Trophoblast cell (in vitro differentiated cells and primary cell): ENCODE measurements around the gene WEE2.

ENCODE experiments used
- DNase-seq, 2 donors: peaks; one replicate each; pipeline ENCODE4 v3.0.0-alpha.2; 2016
- H2AFZ ChIP-seq: 2 replicates; pipeline ENCODE4 v1.6.1; 2013; ENCODE audit warnings: low read length, moderate library complexity, mild to moderate bottlenecking; ENCODE audit not compliant: insufficient read depth, poor library complexity
- H2AK5ac ChIP-seq: 2 replicates; pipeline ENCODE4 v1.6.1; 2013; ENCODE audit warnings: mild to moderate bottlenecking, low read length
- H2BK120ac ChIP-seq: 2 replicates; pipeline ENCODE4 v1.6.1; 2013; ENCODE audit warnings: low read length, mild to moderate bottlenecking, moderate library complexity; ENCODE audit not compliant: insufficient read depth, poor library complexity
- H2BK12ac ChIP-seq: 2 replicates; pipeline ENCODE4 v1.6.1; 2013; ENCODE audit warnings: mild to moderate bottlenecking, low read length, moderate library complexity
- H2BK5ac ChIP-seq: 2 replicates; pipeline ENCODE4 v1.6.1; 2013; ENCODE audit warnings: low read length, low read depth, moderate library complexity, mild to moderate bottlenecking; ENCODE audit not compliant: poor library complexity
- H3K14ac ChIP-seq: 2 replicates; pipeline ENCODE4 v1.6.1; 2013; ENCODE audit warnings: mild to moderate bottlenecking, low read length
- H3K18ac ChIP-seq: 2 replicates; pipeline ENCODE4 v1.6.1; 2013; ENCODE audit warnings: mild to moderate bottlenecking, low read length
- H3K23ac ChIP-seq: 2 replicates; pipeline ENCODE4 v1.6.1; 2013; ENCODE audit warnings: low read length
- H3K27ac ChIP-seq: 2 replicates; pipeline ENCODE4 v1.5.1; 2013; ENCODE audit warnings: low read depth, mild to moderate bottlenecking, inconsistent platforms, low read length, moderate library complexity
- H3K27me3 ChIP-seq: 2 replicates; pipeline ENCODE4 v1.6.1; 2013; ENCODE audit warnings: inconsistent platforms, mild to moderate bottlenecking, low read length, moderate library complexity; ENCODE audit not compliant: insufficient read depth
- H3K36me3 ChIP-seq, 2 experiments: 1 replicate in 1 of 2; 2 replicates in 1 of 2; pipeline ENCODE4 v1.6.1; 2013; ENCODE audit warnings: low read length in 2 of 2, mild to moderate bottlenecking in 2 of 2, moderate library complexity in 1 of 2; ENCODE audit not compliant: insufficient read depth in 2 of 2, control insufficient read depth in 1 of 2
- H3K4ac ChIP-seq: 2 replicates; pipeline ENCODE4 v1.6.1; 2013; ENCODE audit warnings: low read depth, mild to moderate bottlenecking, low read length, moderate library complexity
- H3K4me1 ChIP-seq, 2 experiments: 1 replicate in 1 of 2; 2 replicates in 1 of 2; pipeline ENCODE4 v1.6.1; 2013; ENCODE audit warnings: low read length in 2 of 2, mild to moderate bottlenecking in 2 of 2, moderate library complexity in 1 of 2; ENCODE audit not compliant: insufficient read depth in 2 of 2, control insufficient read depth in 1 of 2
- H3K4me2 ChIP-seq: 2 replicates; pipeline ENCODE4 v1.6.1; 2013; ENCODE audit warnings: inconsistent platforms, mild to moderate bottlenecking, low read length, moderate library complexity
- H3K4me3 ChIP-seq: 2 replicates; pipeline ENCODE4 v1.5.1; 2013; ENCODE audit warnings: mild to moderate bottlenecking, low read depth, low read length, inconsistent platforms
- H3K79me1 ChIP-seq: one replicate; pipeline ENCODE4 v1.6.1; 2013; ENCODE audit warnings: low read length
- H3K79me2 ChIP-seq: 2 replicates; pipeline ENCODE4 v1.6.1; 2013; ENCODE audit warnings: low read length, mild to moderate bottlenecking; ENCODE audit not compliant: control insufficient read depth, insufficient read depth, poor library complexity
- H3K9ac ChIP-seq: 2 replicates; pipeline ENCODE4 v1.6.1; 2013; ENCODE audit warnings: mild to moderate bottlenecking, low read length
- H3K9me3 ChIP-seq: 2 replicates; pipeline ENCODE4 v1.6.1; 2013; ENCODE audit warnings: low read depth, mild to moderate bottlenecking, control low read depth, inconsistent platforms, low read length; ENCODE audit not compliant: insufficient read depth
- H4K12ac ChIP-seq: 2 replicates; pipeline ENCODE4 v1.6.1; 2013; ENCODE audit warnings: low read depth, mild to moderate bottlenecking, low read length, moderate library complexity
- H4K8ac ChIP-seq: 2 replicates; pipeline ENCODE4 v1.6.1; 2013; ENCODE audit warnings: low read depth, mild to moderate bottlenecking, low read length, moderate library complexity
- H4K91ac ChIP-seq: one replicate; pipeline ENCODE4 v1.6.1; 2013; ENCODE audit warnings: low read depth, mild to moderate bottlenecking, low read length, moderate library complexity
- WGBS: extraction: QIAGEN DNeasy Blood & Tissue Kit; methylation state at CpG from one replicate; pipeline ENCODE4 v1.1.7; 2013; ENCODE audit warnings: missing lambda C conversion rate; ENCODE audit not compliant: insufficient read length, insufficient coverage; ENCODE audit errors: extremely low coverage; 5-methylcytosine and 5-hydroxymethylcytosine counted together

The WEE2 gene

GRCh38 chr7:141675436-141676215, 32.5 kb upstream of the WEE2 start:
- Histone ChIP-seq H2AFZ (no peak overlapping the region), H3K9me3 (peaks cover 2% of the 10 kb centered on the region), H3K4ac (peak overlapping the region; percentile 13), H4K12ac (no peak overlapping the region), H2AK5ac (no peak overlapping the region), H3K79me1 (peaks cover 9% of the 10 kb centered on the region), H3K27me3 (no peaks in the 10 kb centered on the region), H3K9ac (no peak overlapping the region), H2BK12ac (peak overlapping the region; percentile 44), H3K23ac (no peak overlapping the region), H3K4me1 (peaks cover 6 to 10% of the 10 kb centered on the region in 2 experiments), H2BK5ac (peak overlapping the region; percentile 75), H3K4me2 (no peak overlapping the region), H3K36me3 (peaks cover 3 to 11% of the 10 kb centered on the region in 2 experiments), H4K91ac (peak overlapping the region; percentile 93), H2BK120ac (peak overlapping the region; percentile 96), H3K14ac (no peak overlapping the region), H3K4me3 (no peak overlapping the region), H4K8ac (no peak overlapping the region), H3K27ac (peak overlapping the region; percentile 94), H3K79me2 (peaks cover 2% of the 10 kb centered on the region), H3K18ac (no peak overlapping the region)
- no peak for DNase-seq
- no CpG with 5 or more reads among the region's 6 CpGs for WGBS

DNA sequence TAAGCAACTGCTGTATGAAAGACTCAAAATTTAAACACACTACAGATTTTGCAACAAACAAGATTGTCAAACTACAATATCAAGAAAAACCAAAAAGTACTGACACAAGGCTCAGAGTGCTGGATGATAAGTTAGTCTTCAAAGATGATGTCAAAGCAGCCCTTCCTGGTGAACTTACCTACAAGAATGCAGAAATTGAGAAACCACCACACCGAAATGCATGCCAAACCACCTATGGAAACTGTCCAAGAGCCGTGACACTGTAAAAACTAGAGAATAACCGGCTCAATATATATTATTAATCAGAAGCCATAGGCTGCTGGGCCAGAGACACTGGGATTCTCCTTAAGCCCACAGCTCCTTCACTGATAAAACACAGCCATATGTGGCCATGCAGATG, 31.5 kb upstream of the WEE2 start:
- Histone ChIP-seq H3K79me2 (peaks cover 2% of the 10 kb centered on the region), H3K79me1 (peaks cover 9% of the 10 kb centered on the region), H3K9me3 (peaks cover 2% of the 10 kb centered on the region), H2BK120ac (no peak overlapping the region), H3K27ac (no peak overlapping the region), H4K91ac (no peak overlapping the region), H3K4me1 (peaks cover 6 to 10% of the 10 kb centered on the region in 2 experiments), H4K12ac (no peak overlapping the region), H2AFZ (no peak overlapping the region), H3K9ac (no peak overlapping the region), H3K27me3 (no peaks in the 10 kb centered on the region), H3K4ac (no peak overlapping the region), H3K4me2 (no peak overlapping the region), H3K4me3 (no peak overlapping the region), H2BK12ac (no peak overlapping the region), H3K36me3 (peaks cover 3 to 10% of the 10 kb centered on the region in 2 experiments), H3K18ac (no peak overlapping the region), H3K14ac (no peak overlapping the region), H4K8ac (no peak overlapping the region), H2BK5ac (no peak overlapping the region), H2AK5ac (no peak overlapping the region), H3K23ac (no peak overlapping the region)
- DNase-seq: no peak
- no CpG with 5 or more reads among the region's 3 CpGs for WGBS

DNA sequence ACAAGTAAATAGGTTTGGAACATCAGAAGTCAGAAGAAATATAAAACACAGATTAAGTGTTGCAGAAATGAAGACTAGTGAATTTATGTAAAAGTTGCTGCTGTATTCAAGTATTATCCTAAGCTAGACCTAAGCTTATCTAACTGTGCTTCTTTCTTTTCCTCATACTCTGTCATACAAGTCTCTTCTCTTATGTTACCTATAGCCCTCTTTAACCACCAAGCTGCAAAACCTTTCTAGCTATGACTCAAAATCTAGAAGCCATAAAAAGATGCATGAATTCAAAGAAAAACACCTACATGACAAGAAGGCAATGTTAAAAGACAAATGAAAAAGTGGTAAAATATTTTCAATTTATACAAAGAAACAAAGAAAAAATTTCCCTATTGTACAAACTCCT, 29.1 kb upstream of the WEE2 start:
- Histone ChIP-seq H3K4me1 (peaks cover 5 to 6% of the 10 kb centered on the region in 2 experiments), H2BK5ac (no peak overlapping the region), H3K14ac (no peak overlapping the region), H3K4me2 (no peak overlapping the region), H3K27me3 (no peaks in the 10 kb centered on the region), H2BK120ac (no peak overlapping the region), H3K79me2 (peaks cover 2% of the 10 kb centered on the region), H4K12ac (no peak overlapping the region), H3K36me3 (peaks cover 2 to 7% of the 10 kb centered on the region in 2 experiments), H4K91ac (no peak overlapping the region), H3K79me1 (peaks cover 6% of the 10 kb centered on the region), H2AK5ac (no peak overlapping the region), H3K9ac (no peak overlapping the region), H3K4ac (no peak overlapping the region), H2BK12ac (no peak overlapping the region), H2AFZ (no peak overlapping the region), H3K27ac (no peak overlapping the region), H3K18ac (no peak overlapping the region), H3K4me3 (no peak overlapping the region), H3K9me3 (no peaks in the 10 kb centered on the region), H3K23ac (no peak overlapping the region), H4K8ac (no peak overlapping the region)
- DNase-seq: no peak

DNA sequence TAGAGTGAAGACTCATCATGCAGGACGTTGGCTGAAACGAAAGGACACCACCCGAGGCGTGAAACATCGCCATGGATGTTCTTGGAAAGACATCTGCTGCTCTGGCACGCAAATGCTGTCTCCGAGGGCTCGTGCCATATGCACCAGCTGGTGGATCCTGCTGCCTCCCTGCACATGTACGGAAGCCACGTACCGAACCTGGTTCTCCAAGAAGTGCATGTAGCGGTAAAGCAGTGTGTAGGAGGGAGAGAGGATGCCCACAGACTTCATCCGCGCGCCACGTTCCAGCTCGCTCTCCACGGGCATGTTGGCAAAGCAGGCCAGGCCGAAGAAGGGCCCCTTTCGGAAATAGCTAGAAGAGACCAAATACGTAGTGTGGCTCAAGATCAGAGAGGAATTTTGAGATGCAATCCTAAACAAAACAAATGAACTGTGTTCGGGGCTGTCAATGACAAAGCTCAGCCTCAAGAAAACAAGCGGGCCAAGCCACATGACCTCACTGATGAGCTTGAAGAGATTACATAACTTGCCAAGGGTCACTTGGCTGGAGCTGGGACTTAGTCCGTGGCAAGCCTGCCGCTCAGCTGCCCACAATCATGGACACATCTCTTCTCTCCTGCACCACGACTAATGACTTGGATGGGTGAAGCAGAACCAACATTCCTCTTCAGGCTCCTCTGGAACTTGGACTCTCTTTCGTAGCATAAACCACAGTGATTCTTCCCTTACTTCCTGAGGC, 22.7 kb upstream of the WEE2 start:
- H3K4me3 ChIP-seq: peak overlapping the region; percentile 4
- no peak overlapping the region for H3K4ac ChIP-seq
- H2BK120ac ChIP-seq: no peak overlapping the region
- no peak overlapping the region for H2BK12ac ChIP-seq
- H3K4me2 ChIP-seq: no peak overlapping the region
- H3K18ac ChIP-seq: no peak overlapping the region
- no CpG with 5 or more reads among the region's 27 CpGs for whole genome bisulfite sequencing
- H2BK5ac ChIP-seq: no peak overlapping the region
- H3K4me1 ChIP-seq: no peaks in the 10 kb centered on the region
- no peak overlapping the region for H3K9ac ChIP-seq
- DNase-seq: no peak
- H2AFZ ChIP-seq: no peak overlapping the region
- no peaks in the 10 kb centered on the region for H3K79me1 ChIP-seq
- no peaks in the 10 kb centered on the region for H3K9me3 ChIP-seq
- H4K8ac ChIP-seq: no peak overlapping the region
- H4K91ac ChIP-seq: no peak overlapping the region
- no peak overlapping the region for H4K12ac ChIP-seq
- no peak overlapping the region for H3K23ac ChIP-seq
- no peaks in the 10 kb centered on the region for H3K27me3 ChIP-seq
- no peak overlapping the region for H2AK5ac ChIP-seq
- no peak overlapping the region for H3K27ac ChIP-seq
- H3K14ac ChIP-seq: no peak overlapping the region
- peaks cover 5 to 17% of the 10 kb centered on the region in 2 experiments for H3K36me3 ChIP-seq
- no peaks in the 10 kb centered on the region for H3K79me2 ChIP-seq
